H9 (cell line): ENCODE measurements around the gene FAM124A. TPM values are rescaled to one million over a fixed set of nuclear protein-coding genes. Genes with fewer than 3 reads are reported as not detected.
A peak's percentile ranks its signal among the peaks of the same experiment; 100 is the strongest.

ENCODE experiments used
- DNase-seq: peaks from one replicate; pipeline ENCODE4 v3.0.0-alpha.2; 2017
- H2AFZ ChIP-seq: one replicate; pipeline ENCODE4 v1.6.1; 2013; ENCODE audit warnings: mild to moderate bottlenecking, low read length, control low read depth, moderate library complexity
- H2AK5ac ChIP-seq: 2 replicates; pipeline ENCODE4 v1.6.1; 2013; ENCODE audit warnings: low read length, control low read depth, mixed read lengths; ENCODE audit not compliant: insufficient read length
- H2BK120ac ChIP-seq: one replicate; pipeline ENCODE4 v1.6.1; 2013; ENCODE audit warnings: low read depth, mild to moderate bottlenecking, low read length, control low read depth, inconsistent platforms; ENCODE audit not compliant: poor library complexity, severe bottlenecking
- H2BK12ac ChIP-seq: 2 replicates; pipeline ENCODE4 v1.6.1; 2013; ENCODE audit warnings: low read length, control low read depth, mixed read lengths, low read depth; ENCODE audit not compliant: insufficient read length
- H2BK15ac ChIP-seq: 2 replicates; pipeline ENCODE4 v1.6.1; 2013; ENCODE audit warnings: low read depth, low read length, control low read depth
- H2BK20ac ChIP-seq: one replicate; pipeline ENCODE4 v1.6.1; 2013; ENCODE audit warnings: low read depth, mild to moderate bottlenecking, low read length, control low read depth, inconsistent platforms; ENCODE audit not compliant: poor library complexity, severe bottlenecking
- H2BK5ac ChIP-seq: 2 replicates; pipeline ENCODE4 v1.6.1; 2013; ENCODE audit warnings: low read length, control low read depth, mixed read lengths; ENCODE audit not compliant: insufficient read length
- H3K14ac ChIP-seq: 2 replicates; pipeline ENCODE4 v1.6.1; 2013; ENCODE audit warnings: low read length, control low read depth; ENCODE audit not compliant: insufficient read depth
- H3K18ac ChIP-seq: 2 replicates; pipeline ENCODE4 v1.6.1; 2013; ENCODE audit warnings: low read depth, mild to moderate bottlenecking, mixed read lengths, low read length, control low read depth; ENCODE audit not compliant: insufficient read length
- H3K23ac ChIP-seq: 2 replicates; pipeline ENCODE4 v1.6.1; 2013; ENCODE audit warnings: low read length, control low read depth, mixed read lengths, low read depth; ENCODE audit not compliant: insufficient read length
- H3K23me2 ChIP-seq: 2 replicates; pipeline ENCODE4 v1.6.1; 2013; ENCODE audit warnings: low read depth, mild to moderate bottlenecking, mixed read lengths, low read length, control low read depth; ENCODE audit not compliant: insufficient read length, poor library complexity, severe bottlenecking
- H3K27ac ChIP-seq: 2 replicates; pipeline ENCODE4 v1.5.1; 2013; ENCODE audit warnings: low read length, control low read depth, mixed read lengths, low read depth; ENCODE audit not compliant: insufficient read length
- H3K27me3 ChIP-seq: 2 replicates; pipeline ENCODE4 v1.6.1; 2013; ENCODE audit warnings: low read length, control low read depth, inconsistent platforms; ENCODE audit not compliant: insufficient read depth
- H3K4ac ChIP-seq: 2 replicates; pipeline ENCODE4 v1.6.1; 2013; ENCODE audit warnings: low read depth, mild to moderate bottlenecking, control low read depth, inconsistent platforms, low read length, moderate library complexity
- H3K4me1 ChIP-seq: 2 replicates; pipeline ENCODE4 v1.6.1; 2013; ENCODE audit warnings: low read length, control low read depth, inconsistent platforms; ENCODE audit not compliant: insufficient read depth
- H3K4me2 ChIP-seq: 2 replicates; pipeline ENCODE4 v1.6.1; 2013; ENCODE audit warnings: low read length, control low read depth, mixed read lengths; ENCODE audit not compliant: insufficient read length, insufficient read depth
- H3K56ac ChIP-seq: 2 replicates; pipeline ENCODE4 v1.6.1; 2013; ENCODE audit warnings: low read depth, mild to moderate bottlenecking, mixed read lengths, low read length, control low read depth; ENCODE audit not compliant: insufficient read length
- H3K79me1 ChIP-seq: 2 replicates; pipeline ENCODE4 v1.6.1; 2013; ENCODE audit warnings: low read depth, mild to moderate bottlenecking, moderate library complexity, low read length, control low read depth, inconsistent platforms; ENCODE audit not compliant: insufficient read depth, poor library complexity, severe bottlenecking
- H3K79me2 ChIP-seq: 2 replicates; pipeline ENCODE4 v1.6.1; 2013; ENCODE audit warnings: low read length, control low read depth, inconsistent platforms; ENCODE audit not compliant: insufficient read depth
- H3K9ac ChIP-seq: 2 replicates; pipeline ENCODE4 v1.6.1; 2013; ENCODE audit warnings: low read length, control low read depth, mixed read lengths; ENCODE audit not compliant: insufficient read length; ENCODE audit errors: extremely low read depth
- H3K9me3 ChIP-seq: one replicate; pipeline ENCODE4 v1.6.1; 2013; ENCODE audit warnings: low read depth, low read length, inconsistent platforms; ENCODE audit not compliant: control insufficient read depth
- H3T11ph ChIP-seq: one replicate; pipeline ENCODE4 v1.6.1; 2013; ENCODE audit warnings: mild to moderate bottlenecking, low read length, control low read depth, inconsistent platforms
- H4K20me1 ChIP-seq: one replicate; pipeline ENCODE4 v1.6.1; 2013; ENCODE audit not compliant: control insufficient read depth, insufficient read length, insufficient read depth
- H4K5ac ChIP-seq: 2 replicates; pipeline ENCODE4 v1.6.1; 2013; ENCODE audit warnings: low read depth, mild to moderate bottlenecking, mixed read lengths, low read length, control low read depth; ENCODE audit not compliant: insufficient read length
- H4K8ac ChIP-seq: replicated peaks from 2 replicates; pipeline ENCODE4 v1.6.1; 2013; ENCODE audit warnings: low read length, control low read depth, mixed read lengths, low read depth; ENCODE audit not compliant: insufficient read length
- H4K91ac ChIP-seq: 2 replicates; pipeline ENCODE4 v1.6.1; 2013; ENCODE audit warnings: low read depth, mild to moderate bottlenecking, moderate library complexity, mixed read lengths, low read length, control low read depth; ENCODE audit not compliant: insufficient read length
- H3K27ac Mint-ChIP-seq, 3 experiments: 2 replicates in 2 of 3; 3 replicates in 1 of 3; pipeline ENCODE4 v1.8.0; 2020 to 2021; ENCODE audit warnings: mixed read lengths in 3 of 3, mild to moderate bottlenecking in 1 of 3, moderate library complexity in 1 of 3
- H3K27me3 Mint-ChIP-seq: 2 replicates; pipeline ENCODE4 v1.8.0; 2021; ENCODE audit warnings: low read depth, mild to moderate bottlenecking, moderate library complexity, mixed read lengths
- H3K36me3 Mint-ChIP-seq, 3 experiments: 2 replicates in 2 of 3; 3 replicates in 1 of 3; pipeline ENCODE4 v1.8.0; 2020 to 2021; ENCODE audit warnings: low read depth in 3 of 3, mixed read lengths in 3 of 3; ENCODE audit not compliant: insufficient read depth in 1 of 3
- H3K4me1 Mint-ChIP-seq, 2 experiments: 2 replicates each; pipeline ENCODE4 v1.8.0; 2020; ENCODE audit warnings: mixed read lengths in 2 of 2
- H3K4me3 Mint-ChIP-seq, 2 experiments: 2 replicates in 1 of 2; 3 replicates in 1 of 2; pipeline ENCODE4 v1.8.0; 2020 to 2021; ENCODE audit warnings: mild to moderate bottlenecking in 2 of 2, mixed read lengths in 2 of 2, moderate library complexity in 1 of 2
- H3K9me3 Mint-ChIP-seq, 2 experiments: 2 replicates in 1 of 2; 3 replicates in 1 of 2; pipeline ENCODE4 v1.8.0; 2020; ENCODE audit warnings: mild to moderate bottlenecking in 2 of 2, mixed read lengths in 2 of 2, moderate library complexity in 1 of 2
- CTCF ChIP-seq: fragments of 200-600 bp; sonication (generic); conservative IDR thresholded peaks from 3 replicates; pipeline ENCODE4 v1.8.0; 2021; ENCODE audit warnings: antibody characterized with exemption, mild to moderate bottlenecking
- WGBS: extraction: QIAGEN DNeasy Blood & Tissue Kit; methylation state at CpG from one replicate; pipeline ENCODE4 v1.1.7; 2013; ENCODE audit warnings: missing lambda C conversion rate, low lambda C conversion rate, mixed read lengths; ENCODE audit not compliant: insufficient read length; ENCODE audit errors: extremely low coverage; 5-methylcytosine and 5-hydroxymethylcytosine counted together
- total RNA-seq: library from RNA; stranded (reverse); gene quantifications from 2 replicates; pipeline ENCODE4 v1.2.1, GENCODE V29; 2021

The FAM124A gene
- total RNA-seq, 1 experiment from 2014 or later: 41.9 TPM

DNA sequence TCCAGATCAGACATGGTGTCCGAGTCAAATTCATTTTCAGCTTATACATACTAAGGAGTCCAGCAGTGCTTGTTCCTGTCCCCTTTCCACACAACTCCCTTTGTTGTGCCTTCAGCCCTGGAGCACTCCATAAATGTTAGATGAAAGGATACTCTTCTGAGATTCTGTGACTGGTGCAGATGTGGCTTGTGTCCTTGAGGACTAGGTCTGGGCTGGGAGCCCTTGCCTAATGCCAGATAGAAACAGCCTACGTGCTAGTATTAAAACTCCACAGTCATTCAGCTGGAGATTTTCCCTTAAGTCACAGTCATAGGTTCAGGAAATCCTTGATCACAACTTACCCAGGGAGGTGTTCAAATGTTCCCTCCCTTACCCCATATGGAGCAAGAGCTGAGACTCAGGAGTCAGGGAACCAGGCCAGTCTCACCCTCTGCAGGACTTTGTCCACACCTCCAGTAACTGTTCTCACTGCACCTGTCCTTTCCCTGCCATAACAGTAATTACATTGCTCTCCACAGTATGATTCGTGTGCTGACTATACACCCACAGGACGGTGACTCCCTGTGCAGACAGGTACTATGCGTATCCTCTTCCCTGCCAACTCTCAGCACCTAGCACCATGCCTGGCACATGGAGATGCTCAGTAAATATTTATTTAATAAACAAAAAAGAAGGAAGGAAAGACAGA lies 101.8 kb downstream of the FAM124A start:
- no peak overlapping the region for H3K4ac ChIP-seq
- Mint-ChIP-seq H3K27me3 (no peaks in the 10 kb centered on the region), H3K4me1 (peaks cover 54% of the 10 kb centered on the region in 2 experiments)

More for the DNA sequence above, 101.8 kb downstream of the FAM124A start:
- H3K36me3 Mint-ChIP-seq: peaks cover 0 to 3% (median 0%) of the 10 kb centered on the region in 3 experiments; a peak in 2 of 7 replicates
- no peaks in the 10 kb centered on the region for H3K9me3 ChIP-seq
- no peaks in the 10 kb centered on the region for H3K79me2 ChIP-seq
- H2BK120ac ChIP-seq: no peak overlapping the region
- H3K18ac ChIP-seq: no peak overlapping the region
- no peak overlapping the region for H3K56ac ChIP-seq
- TF ChIP-seq CTCF: no peak
- no peak overlapping the region for H2BK20ac ChIP-seq
- H2BK15ac ChIP-seq: no peak overlapping the region
- H3K14ac ChIP-seq: no peak overlapping the region
- H2BK12ac ChIP-seq: no peak overlapping the region
- peaks cover 5% of the 10 kb centered on the region; the same call in 1 of the 2 replicates for H3K4me1 ChIP-seq
- H3K4me3 Mint-ChIP-seq: no peak overlapping the region
- H3K4me2 ChIP-seq: no peak overlapping the region
- no peaks in the 10 kb centered on the region for H3K9me3 Mint-ChIP-seq
- H3K27me3 ChIP-seq: no peaks in the 10 kb centered on the region; the same call in 1 of the 2 replicates
- no peak overlapping the region for H4K8ac ChIP-seq
- WGBS: no CpG with 5 or more reads among the region's 5 CpGs
- no peak overlapping the region for H3K9ac ChIP-seq
- H3K27ac Mint-ChIP-seq: peak overlapping the region in 2 of 3 experiments; percentile 51 to 77; a peak in 2 of 7 replicates
- no peak overlapping the region for H4K5ac ChIP-seq
- H2AK5ac ChIP-seq: no peak overlapping the region
- H3K23ac ChIP-seq: no peak overlapping the region
- H3K27ac ChIP-seq: no peak overlapping the region
- no peak overlapping the region for H4K91ac ChIP-seq
- no peak for DNase-seq
- no peak overlapping the region for H2AFZ ChIP-seq
- H4K20me1 ChIP-seq: no peaks in the 10 kb centered on the region
- H3T11ph ChIP-seq: no peak overlapping the region
- no peaks in the 10 kb centered on the region for H3K23me2 ChIP-seq
- H2BK5ac ChIP-seq: no peak overlapping the region
- H3K79me1 ChIP-seq: no peaks in the 10 kb centered on the region
